Activated T-helper 9 cell treated with anti-CD3 and anti-CD28 coated beads, Interleukin-2, amount 50 U/mL, for 16 hours (primary cell): ENCODE measurements around the gene ELFN1.

Source experiments
- DNase-seq: peaks from one replicate; pipeline ENCODE4 v3.0.0-alpha.2; 2020; ENCODE audit warnings: low read depth

Gene ELFN1

GRCh38 chr7:1663857-1664651 lies 6.0 kb upstream of the ELFN1 start:
- DNase-seq: no peak

DNA sequence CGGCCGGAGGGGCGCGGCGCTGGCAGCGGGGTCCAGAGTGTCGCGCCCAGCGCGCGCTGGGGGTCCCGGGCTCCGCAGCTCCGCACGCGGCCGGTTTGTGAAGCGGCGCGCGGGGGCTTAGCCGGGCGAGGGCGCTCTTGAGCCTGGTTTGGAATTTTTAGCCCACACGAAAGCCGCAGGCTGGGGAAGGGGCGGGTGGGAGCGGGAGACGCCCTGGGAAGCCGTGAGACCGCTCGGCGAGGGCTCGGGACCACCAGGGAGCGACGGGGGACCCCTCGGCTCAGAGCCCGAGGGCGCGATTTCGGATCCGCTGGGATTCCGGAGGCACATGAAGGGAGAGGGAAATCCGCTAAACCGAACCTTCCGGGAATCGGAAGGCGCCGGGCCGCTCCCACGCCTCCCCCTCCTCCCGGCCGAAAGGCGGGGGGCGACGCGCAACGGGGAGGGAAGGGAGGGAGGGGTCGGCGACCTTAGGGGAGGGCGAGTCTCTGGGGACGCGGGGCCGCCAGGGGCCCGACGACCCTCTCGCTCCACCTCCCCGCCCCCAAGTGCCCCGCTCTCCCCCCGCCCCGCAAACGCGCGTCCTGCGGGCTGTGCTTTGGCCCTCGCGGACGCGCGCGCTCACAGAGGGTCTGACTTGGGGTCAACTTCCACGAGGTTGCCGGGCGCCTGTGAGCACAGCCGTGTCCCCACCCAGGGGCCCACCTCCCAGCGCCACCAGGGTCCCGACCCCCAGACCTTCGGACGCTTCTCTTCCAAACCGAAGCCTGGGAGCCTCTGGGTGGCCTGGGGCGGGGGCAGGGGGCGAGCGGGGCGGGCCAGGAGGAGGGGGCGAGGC lies 5.1 kb upstream of the ELFN1 start:
- peak; percentile 21 for DNase-seq

- DNase-seq: no peak
These were observed 4.3 kb upstream of the ELFN1 start for GRCh38 chr7:1665549-1666316.

DNA sequence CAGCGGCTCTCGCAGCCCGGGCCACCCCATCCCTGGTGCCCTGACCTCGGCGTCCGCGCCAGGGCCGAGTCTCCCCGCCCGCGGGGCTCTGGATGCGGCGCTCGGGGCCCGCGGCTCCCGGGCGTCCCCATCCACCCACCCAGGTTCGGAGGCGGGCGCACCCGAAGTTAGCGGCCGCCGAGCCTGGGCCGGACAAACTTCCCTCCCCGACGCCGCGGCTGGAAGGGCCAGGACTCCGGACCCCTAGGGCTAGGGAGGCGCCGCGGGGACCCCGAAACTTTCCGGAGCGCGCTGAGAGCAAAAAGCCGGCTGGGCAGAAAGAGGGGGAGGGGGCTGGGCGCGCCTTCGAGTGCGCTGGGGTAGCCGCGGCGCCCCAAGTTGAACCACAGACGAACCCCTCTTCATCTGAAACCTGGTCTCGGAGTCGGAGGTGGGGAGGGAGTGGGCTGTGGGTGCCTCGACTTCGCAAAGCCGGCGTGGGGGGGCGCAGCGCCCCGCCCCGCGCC lies 3.7 kb upstream of the ELFN1 start:
- DNase-seq: no peak

DNA sequence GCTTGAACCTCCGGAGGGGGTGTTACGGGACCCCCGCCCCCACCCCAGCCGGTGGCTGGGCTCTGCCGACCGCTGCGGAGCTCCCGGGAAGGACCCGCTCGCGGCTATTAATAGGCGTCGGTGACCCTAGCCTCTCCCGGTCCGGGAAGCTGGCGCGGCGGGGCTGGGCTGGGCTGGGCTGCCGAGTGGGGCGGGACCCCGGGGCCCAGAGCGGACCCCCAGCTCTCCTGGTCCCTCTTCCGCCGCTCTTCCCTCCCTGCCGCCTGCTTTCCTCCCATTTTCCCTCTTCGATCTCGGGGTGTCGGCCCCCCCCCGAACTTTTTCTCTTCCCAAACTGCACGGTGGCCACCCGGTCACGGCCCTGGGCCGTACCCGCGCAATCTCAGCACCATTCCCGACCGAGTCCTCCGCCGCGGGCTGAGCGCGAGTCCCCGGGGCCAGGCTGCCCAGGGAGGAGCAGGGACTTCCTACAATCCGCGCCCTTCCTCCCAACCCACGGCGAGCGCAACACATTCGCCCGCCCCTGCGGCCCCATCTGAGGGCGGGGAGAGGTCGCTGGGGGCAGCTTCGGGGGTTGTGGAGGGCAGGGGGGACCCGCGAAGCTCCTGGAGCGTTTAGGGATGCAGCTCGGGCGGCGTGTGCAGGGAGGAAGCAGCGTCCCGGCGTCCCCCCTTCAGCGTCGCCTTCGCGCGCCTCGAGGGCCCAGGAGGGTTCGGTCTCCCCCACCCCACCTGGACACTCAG lies 3.1 kb upstream of the ELFN1 start:
- DNase-seq: no peak

DNA sequence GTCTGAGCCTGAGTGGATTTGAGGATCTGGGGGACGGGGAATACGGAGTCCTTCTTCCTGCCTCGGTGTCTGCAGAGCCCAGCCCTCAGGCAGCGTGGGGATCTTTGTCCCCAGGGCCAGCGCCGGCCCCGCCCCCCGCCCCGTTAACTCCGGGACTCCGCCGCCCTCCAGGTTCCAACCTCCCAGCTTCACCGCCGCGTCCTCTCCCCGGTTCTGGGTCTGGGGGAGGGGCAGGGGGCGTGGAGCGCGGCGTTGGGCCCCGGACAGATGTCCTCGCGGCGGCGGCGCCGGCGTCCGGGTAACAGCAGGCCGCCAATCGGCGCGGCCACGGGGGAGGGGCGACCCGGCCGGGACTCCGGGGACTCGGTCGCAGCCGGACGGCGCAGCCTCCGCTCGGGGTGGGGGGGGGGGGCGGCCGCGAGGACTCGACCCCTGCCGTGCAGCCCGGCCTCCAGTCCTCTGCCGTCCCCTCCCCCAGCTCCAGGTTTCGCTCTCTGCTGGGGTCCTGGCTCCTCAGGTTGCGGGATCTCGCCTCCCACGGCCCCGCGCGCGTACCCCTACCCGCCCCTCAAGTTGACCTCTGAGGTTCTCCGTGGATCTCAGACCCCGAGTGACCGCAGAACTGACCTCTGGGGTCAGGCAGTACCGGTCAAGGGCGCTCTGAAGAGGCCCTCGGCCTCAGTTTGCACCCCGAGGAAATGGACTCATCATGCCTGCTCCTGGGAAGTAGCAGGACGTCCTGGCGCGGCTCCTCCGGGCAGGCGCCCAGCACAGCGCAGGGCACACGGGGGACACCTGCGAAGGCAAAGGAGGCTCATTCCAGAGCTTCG lies 2.3 kb upstream of the ELFN1 start:
- DNase-seq: no peak

- no peak for DNase-seq
These were observed 1.5 kb upstream of the ELFN1 start for GRCh38 chr7:1668396-1669063.

GRCh38 chr7:1669064-1669951 lies 769 bp upstream of the ELFN1 start:
- DNase-seq: no peak

GRCh38 chr7:1670894-1671593 lies 967 bp downstream of the ELFN1 start:
- DNase-seq: no peak

GRCh38 chr7:1671594-1672451 lies 1.7 kb downstream of the ELFN1 start:
- DNase-seq: no peak

DNA sequence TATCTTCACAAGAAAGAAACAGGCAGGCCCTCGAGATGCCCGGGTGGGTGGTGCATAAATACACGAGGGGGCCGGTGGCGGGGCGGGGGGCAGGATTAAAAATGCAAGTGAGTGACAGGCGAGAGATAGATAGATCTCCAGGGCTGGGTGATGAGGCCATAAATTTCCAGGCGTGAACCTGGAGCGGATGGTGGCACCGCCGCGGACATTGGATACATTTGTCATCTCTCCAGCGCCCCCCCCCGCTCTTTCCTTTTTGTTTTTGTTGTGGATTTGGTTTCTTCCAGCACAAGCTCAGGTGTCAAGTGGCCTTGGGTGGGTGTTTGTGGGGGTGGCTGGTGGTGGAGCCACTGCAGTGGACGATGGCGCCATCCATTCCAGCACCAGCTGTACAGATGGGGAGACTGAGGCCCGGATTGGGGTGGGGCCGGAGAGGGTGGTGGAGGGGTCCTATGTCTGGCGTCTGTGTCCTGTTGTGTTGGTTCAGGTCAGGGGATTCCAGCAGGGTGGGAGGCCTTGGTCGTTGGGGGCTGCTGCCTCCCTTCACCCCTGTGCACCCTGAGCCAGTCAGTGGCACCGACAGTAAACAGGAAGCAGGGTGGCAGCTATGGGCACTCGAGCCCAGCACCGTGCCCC lies 2.9 kb downstream of the ELFN1 start:
- DNase-seq: no peak

- no peak for DNase-seq
These were observed 3.6 kb downstream of the ELFN1 start for GRCh38 chr7:1673581-1674118.

DNA sequence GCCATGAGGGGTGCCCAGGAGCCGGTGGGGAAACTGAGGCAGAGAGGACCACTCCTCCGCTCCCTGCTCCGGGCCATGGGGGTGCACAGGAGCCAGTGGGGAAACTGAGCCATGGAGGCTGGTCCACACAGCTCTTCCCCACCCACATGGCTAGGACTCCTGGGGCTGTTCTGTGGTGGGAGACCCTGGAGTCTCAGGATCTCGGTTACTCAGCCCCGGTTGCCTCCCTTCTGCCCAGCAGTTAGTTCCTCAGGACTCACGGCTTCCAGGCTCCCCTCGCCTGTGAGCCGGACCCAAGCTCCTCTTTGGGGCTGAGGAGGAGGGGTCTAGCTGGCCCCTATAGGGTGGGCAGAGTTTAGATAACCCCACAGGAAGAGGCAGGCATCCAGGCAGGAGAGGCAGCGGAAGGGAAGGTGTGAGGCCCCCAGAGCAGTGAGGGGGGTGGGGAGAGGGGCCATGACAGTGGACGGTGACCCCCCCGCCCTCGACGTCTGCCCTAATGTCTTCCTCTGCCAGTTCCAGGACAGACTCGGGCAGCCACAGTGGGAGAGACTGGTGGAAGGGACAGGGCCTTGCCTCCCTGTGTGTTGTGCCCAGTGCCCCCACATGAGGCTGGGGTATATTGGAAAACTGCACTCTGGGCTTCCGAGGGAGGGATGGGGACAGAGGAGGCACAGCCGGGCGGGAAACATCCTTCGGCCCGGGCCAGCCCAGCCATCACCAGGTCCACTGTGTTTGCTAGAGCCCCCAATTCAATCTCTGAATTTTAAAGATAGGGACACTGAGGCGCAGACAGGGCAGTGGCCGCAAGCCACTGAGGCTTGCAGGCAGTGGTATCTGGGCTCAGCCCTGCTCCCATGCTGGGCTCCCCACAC lies 4.3 kb downstream of the ELFN1 start:
- no peak for DNase-seq

DNA sequence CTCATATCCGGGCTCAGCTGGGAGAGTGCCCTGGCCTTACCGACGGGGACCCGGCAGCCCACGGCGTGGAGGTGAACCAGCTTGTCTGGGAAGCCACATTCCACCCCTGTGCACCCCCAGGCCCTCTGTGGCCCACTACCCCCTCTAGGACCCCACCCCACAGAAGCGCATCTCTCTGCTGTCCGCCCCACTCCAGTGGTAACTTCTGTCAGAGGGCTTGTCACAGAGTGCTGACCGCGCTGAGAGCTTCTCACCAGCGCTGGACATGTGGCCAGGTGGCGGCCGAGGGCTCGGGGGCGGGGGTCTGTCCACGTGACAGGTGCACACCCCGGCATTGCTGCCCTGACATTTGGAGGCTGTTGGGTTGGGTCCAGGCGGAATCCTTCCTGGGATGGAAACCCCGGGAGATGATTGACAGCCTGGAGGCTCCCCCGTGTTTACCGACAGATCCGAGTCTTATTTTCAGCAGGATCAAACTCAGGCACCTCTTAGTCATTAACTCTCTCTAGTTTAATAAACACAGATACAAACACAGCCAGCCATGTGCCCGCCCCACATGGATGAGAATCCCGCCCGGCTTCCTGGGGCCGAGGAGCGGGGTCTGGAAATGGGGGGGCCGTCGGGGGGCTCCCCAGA lies 5.1 kb downstream of the ELFN1 start:
- DNase-seq: no peak
